HEK293 (cell line): ENCODE data around the gene BSDC1.
A peak's percentile ranks its signal among the peaks of the same experiment; 100 is the strongest.

Experiments used
- CTCF ChIA-PET: fragments of 350-600 bp; formaldehyde crosslinking; extraction: SDS; loops from one replicate; lab custom pipeline; 2021; ENCODE audit warnings: antibody characterized with exemption; lab: Yijun Ruan, JAX
- POLR2A ChIA-PET: fragments of 300-600 bp; formaldehyde crosslinking; extraction: SDS; loops from one replicate; lab custom pipeline; 2020; ENCODE audit warnings: antibody characterized with exemption, inconsistent platforms; lab: Yijun Ruan, JAX
- H3K27ac ChIP-seq: fragments of 200-500 bp; sonication (Bioruptor generic); 2 replicates; pipeline ENCODE4 v1.5.1; 2014; ENCODE audit warnings: low read depth, low read length, control low read depth, inconsistent platforms; ENCODE audit errors: extremely low read depth
- H3K36me3 ChIP-seq, 2 experiments: fragments of 200-500 bp in 1 of 2; sonication (Bioruptor generic) in 1 of 2; 1 replicate in 1 of 2; 2 replicates in 1 of 2; pipeline ENCODE4 v1.5.1; 2014 to 2017; ENCODE audit warnings: inconsistent platforms in 2 of 2, low read length in 2 of 2; ENCODE audit not compliant: control insufficient read depth in 2 of 2, insufficient read depth in 1 of 2
- H3K4me1 ChIP-seq: fragments of 200-500 bp; sonication (Bioruptor generic); 2 replicates; pipeline ENCODE4 v1.5.1; 2014; ENCODE audit warnings: mild to moderate bottlenecking, low read length, inconsistent platforms; ENCODE audit not compliant: control insufficient read depth, insufficient read depth
- H3K4me3 ChIP-seq: 2 replicates; pipeline ENCODE4 v1.5.1; 2011; ENCODE audit warnings: low read depth, mild to moderate bottlenecking, control low read depth, low read length, moderate library complexity
- H3K9me3 ChIP-seq: fragments of 200-500 bp; sonication (Bioruptor generic); 2 replicates; pipeline ENCODE4 v1.5.1; 2014; ENCODE audit warnings: low read depth, low read length, inconsistent platforms; ENCODE audit not compliant: control insufficient read depth, insufficient read depth
- GLIS1 ChIP-seq: fragments of 450-650 bp; formaldehyde crosslinking; IDR thresholded peaks from 2 replicates; pipeline ENCODE4 v1.5.1; 2016; ENCODE audit warnings: missing biosample characterization, missing genetic modification characterization
- GLIS2 ChIP-seq: fragments of 450-650 bp; formaldehyde crosslinking; IDR thresholded peaks from 2 replicates; pipeline ENCODE4 v1.5.1; 2016; ENCODE audit warnings: missing biosample characterization, missing genetic modification characterization
- HOXA7 ChIP-seq: sonication (generic); formaldehyde crosslinking; IDR thresholded peaks from 2 replicates; pipeline ENCODE4 v1.8.1; 2022; ENCODE audit warnings: missing genetic modification reagents, borderline replicate concordance
- IKZF3 ChIP-seq: fragments of 450-650 bp; IDR thresholded peaks from 2 replicates; pipeline ENCODE4 v1.5.0; 2018; ENCODE audit warnings: missing biosample characterization, mild to moderate bottlenecking, missing genetic modification characterization, moderate library complexity
- KLF1 ChIP-seq: fragments of 450-650 bp; formaldehyde crosslinking; IDR thresholded peaks from 2 replicates; pipeline ENCODE4 v1.5.1; 2016; ENCODE audit warnings: missing biosample characterization, missing genetic modification characterization
- KLF10 ChIP-seq: fragments of 450-650 bp; IDR thresholded peaks from 2 replicates; pipeline ENCODE4 v1.5.1; 2018; ENCODE audit warnings: missing biosample characterization, mild to moderate bottlenecking, missing genetic modification characterization
- KLF16 ChIP-seq: fragments of 450-650 bp; formaldehyde crosslinking; IDR thresholded peaks from 2 replicates; pipeline ENCODE4 v1.5.1; 2017; ENCODE audit warnings: missing biosample characterization, missing genetic modification characterization
- PRDM1 ChIP-seq: fragments of 450-650 bp; formaldehyde crosslinking; IDR thresholded peaks from 2 replicates; pipeline ENCODE4; 2016; ENCODE audit warnings: missing biosample characterization, missing genetic modification characterization
- SALL2 ChIP-seq: fragments of 450-650 bp; formaldehyde crosslinking; IDR thresholded peaks from 2 replicates; pipeline ENCODE4 v1.5.0; 2017; ENCODE audit warnings: missing biosample characterization, mild to moderate bottlenecking, missing genetic modification characterization, borderline replicate concordance
- ZBTB8A ChIP-seq: fragments of 450-650 bp; formaldehyde crosslinking; IDR thresholded peaks from 2 replicates; pipeline ENCODE4 v1.5.1; 2016; ENCODE audit warnings: missing biosample characterization, missing genetic modification characterization
- ZEB2 ChIP-seq: fragments of 450-650 bp; formaldehyde crosslinking; IDR thresholded peaks from 2 replicates; pipeline ENCODE4 v1.5.1; 2016; ENCODE audit warnings: missing biosample characterization, missing genetic modification characterization
- ZNF175 ChIP-seq: fragments of 450-650 bp; formaldehyde crosslinking; IDR thresholded peaks from 2 replicates; pipeline ENCODE4 v1.5.1; 2016; ENCODE audit warnings: missing biosample characterization, missing genetic modification characterization
- ZNF274 ChIP-seq, 2 experiments: fragments of 200-500 bp in 1 of 2; fragments of 450-650 bp in 1 of 2; sonication (Bioruptor generic) in 1 of 2; formaldehyde crosslinking in 1 of 2; IDR thresholded peaks; 2 replicates each; pipeline versions ENCODE4 v1.5.1 to v1.6.1; 2014 to 2016; ENCODE audit warnings: borderline replicate concordance in 1 of 2, inconsistent platforms in 1 of 2, low read length in 1 of 2, missing biosample characterization in 1 of 2, missing genetic modification characterization in 1 of 2
- ZNF549 ChIP-seq: fragments of 450-650 bp; IDR thresholded peaks from 2 replicates; pipeline ENCODE4 v1.5.1; 2018; ENCODE audit warnings: missing biosample characterization, missing genetic modification characterization, mild to moderate bottlenecking, inconsistent platforms, moderate library complexity
- ZNF561 ChIP-seq: fragments of 450-650 bp; IDR thresholded peaks from 2 replicates; pipeline ENCODE4 v1.5.1; 2018; ENCODE audit warnings: missing biosample characterization, missing genetic modification characterization, borderline replicate concordance
- ZNF596 ChIP-seq: fragments of 450-650 bp; IDR thresholded peaks from 2 replicates; pipeline ENCODE4 v1.5.0; 2018; ENCODE audit warnings: missing biosample characterization, mild to moderate bottlenecking, missing genetic modification characterization, moderate library complexity
- ZNF621 ChIP-seq: fragments of 450-650 bp; formaldehyde crosslinking; IDR thresholded peaks from 2 replicates; pipeline ENCODE4 v1.5.1; 2017; ENCODE audit warnings: missing biosample characterization, missing genetic modification characterization
- ZNF639 ChIP-seq: fragments of 450-650 bp; formaldehyde crosslinking; IDR thresholded peaks from 2 replicates; pipeline ENCODE4 v1.5.1; 2016; ENCODE audit warnings: missing biosample characterization, missing genetic modification characterization
- ZNF785 ChIP-seq: fragments of 450-650 bp; formaldehyde crosslinking; IDR thresholded peaks from 2 replicates; pipeline ENCODE4 v1.5.1; 2016; ENCODE audit warnings: missing biosample characterization, missing genetic modification characterization
- ZSCAN18 ChIP-seq: fragments of 450-650 bp; formaldehyde crosslinking; IDR thresholded peaks from 2 replicates; pipeline ENCODE4 v1.5.1; 2016; ENCODE audit warnings: missing biosample characterization, missing genetic modification characterization
- TF ChIP-seq, protein P1 (sequence below): fragments of 450-650 bp; formaldehyde crosslinking; IDR thresholded peaks from 2 replicates; pipeline ENCODE4 v1.5.1; 2016; ENCODE audit warnings: missing biosample characterization, missing genetic modification characterization
- TF ChIP-seq, protein P2 (sequence below): fragments of 450-650 bp; formaldehyde crosslinking; IDR thresholded peaks from 2 replicates; pipeline ENCODE4 v1.5.1; 2016; ENCODE audit warnings: missing biosample characterization, missing genetic modification characterization
- TF ChIP-seq, protein P3 (sequence below): fragments of 450-650 bp; formaldehyde crosslinking; IDR thresholded peaks from 2 replicates; pipeline ENCODE4 v1.5.1; 2016; ENCODE audit warnings: missing biosample characterization, missing genetic modification characterization, borderline replicate concordance

The BSDC1 gene

DNA sequence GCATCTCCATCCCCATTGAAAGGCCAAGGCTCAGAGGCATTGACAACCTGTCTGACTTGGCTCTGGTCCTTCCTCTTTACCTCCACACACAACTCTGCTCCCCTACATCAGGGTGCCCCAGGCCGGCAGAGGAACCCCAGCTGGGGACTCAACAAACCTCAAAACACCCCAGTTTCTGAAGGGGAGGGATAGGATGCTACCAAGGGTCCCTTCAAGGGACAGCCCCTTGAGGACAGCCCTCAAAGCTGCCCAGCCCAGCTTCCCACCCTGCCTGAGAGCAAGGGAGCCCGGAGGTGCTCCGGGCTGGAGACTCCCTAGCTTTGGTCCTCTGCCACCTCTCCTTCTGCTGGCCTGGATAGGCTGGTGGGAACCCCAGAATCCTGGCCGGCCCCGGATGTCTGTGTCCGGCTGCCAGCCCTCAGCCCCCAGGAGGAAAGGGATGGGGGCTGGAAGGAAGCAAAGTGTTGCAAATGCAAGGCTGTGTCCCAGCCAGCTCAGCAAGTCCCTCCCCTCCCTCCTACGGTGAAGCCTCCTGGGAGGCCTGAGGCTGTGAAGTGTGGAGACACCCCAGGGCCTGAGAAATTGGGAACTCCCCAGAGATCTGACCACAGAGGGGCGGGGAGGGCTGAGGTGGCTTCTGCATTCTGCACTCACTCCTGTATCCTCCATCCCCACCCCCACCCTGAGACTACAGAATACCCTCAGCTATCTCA is 57.1 kb downstream of the BSDC1 start (continued):
- TF ChIP-seq KLF1 (tag by site-specific recombination) (0 out of 2 replicates have a peak, but pooled peaks have one; percentile 36), ZNF785 (tag by site-specific recombination) (no peak)

- ChIA-PET POLR2A (interaction anchor here (0.6 to 5.8 kb wide), 40 partner anchors 9 to 548 kb away, joined by 3 to 100 read pairs (median 5); partner anchors contain the start of genes BSDC1, CCDC28B, FAM229A and HDAC1), CTCF (interaction anchor here (0.6 to 0.8 kb wide), 2 partner anchors 37 to 941 kb away, joined by 4 read pairs; no protein-coding TSS in a partner anchor)
- H3K36me3 ChIP-seq = peaks cover 0 to 35% of the 10 kb centered on the region in 2 experiments; a peak in 1 of 3 replicates
- H3K4me3 ChIP-seq = no peak overlapping the region
- TF ChIP-seq, protein P1, sequence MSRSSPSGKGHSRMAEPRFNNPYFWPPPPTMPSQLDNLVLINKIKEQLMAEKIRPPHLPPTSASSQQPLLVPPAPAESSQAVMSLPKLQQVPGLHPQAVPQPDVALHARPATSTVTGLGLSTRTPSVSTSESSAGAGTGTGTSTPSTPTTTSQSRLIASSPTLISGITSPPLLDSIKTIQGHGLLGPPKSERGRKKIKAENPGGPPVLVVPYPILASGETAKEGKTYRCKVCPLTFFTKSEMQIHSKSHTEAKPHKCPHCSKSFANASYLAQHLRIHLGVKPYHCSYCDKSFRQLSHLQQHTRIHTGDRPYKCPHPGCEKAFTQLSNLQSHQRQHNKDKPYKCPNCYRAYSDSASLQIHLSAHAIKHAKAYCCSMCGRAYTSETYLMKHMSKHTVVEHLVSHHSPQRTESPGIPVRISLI (tag by site-specific recombination) = no peak
- TF ChIP-seq ZNF274 (IDR thresholded peaks at IDR 0.05; ENCODE audit: low read length) (no peak), ZNF274 (tag by site-specific recombination; IDR thresholded peaks at IDR 0.05; ENCODE audit: borderline replicate concordance) (no peak), ZNF175 (tag by site-specific recombination) (no peak), KLF16 (no peak), ZNF621 (tag by site-specific recombination) (no peak), ZEB2 (no peak), HOXA7 (CRISPR knock-in tag) (no peak), GLIS1 (tag by site-specific recombination) (0 out of 2 replicates have a peak, but pooled peaks have one; percentile 3), ZNF596 (tag by site-specific recombination) (no peak), IKZF3 (no peak), SALL2 (tag by site-specific recombination) (no peak), GLIS2 (tag by site-specific recombination) (peak; percentile 25; the same call in 1 of the 2 replicates), ZSCAN18 (tag by site-specific recombination) (no peak)
- TF ChIP-seq, protein P2, sequence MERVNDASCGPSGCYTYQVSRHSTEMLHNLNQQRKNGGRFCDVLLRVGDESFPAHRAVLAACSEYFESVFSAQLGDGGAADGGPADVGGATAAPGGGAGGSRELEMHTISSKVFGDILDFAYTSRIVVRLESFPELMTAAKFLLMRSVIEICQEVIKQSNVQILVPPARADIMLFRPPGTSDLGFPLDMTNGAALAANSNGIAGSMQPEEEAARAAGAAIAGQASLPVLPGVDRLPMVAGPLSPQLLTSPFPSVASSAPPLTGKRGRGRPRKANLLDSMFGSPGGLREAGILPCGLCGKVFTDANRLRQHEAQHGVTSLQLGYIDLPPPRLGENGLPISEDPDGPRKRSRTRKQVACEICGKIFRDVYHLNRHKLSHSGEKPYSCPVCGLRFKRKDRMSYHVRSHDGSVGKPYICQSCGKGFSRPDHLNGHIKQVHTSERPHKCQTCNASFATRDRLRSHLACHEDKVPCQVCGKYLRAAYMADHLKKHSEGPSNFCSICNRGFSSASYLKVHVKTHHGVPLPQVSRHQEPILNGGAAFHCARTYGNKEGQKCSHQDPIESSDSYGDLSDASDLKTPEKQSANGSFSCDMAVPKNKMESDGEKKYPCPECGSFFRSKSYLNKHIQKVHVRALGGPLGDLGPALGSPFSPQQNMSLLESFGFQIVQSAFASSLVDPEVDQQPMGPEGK (tag by site-specific recombination) = peak; percentile 7; the same call in 1 of the 2 replicates
- no peaks in the 10 kb centered on the region for H3K9me3 ChIP-seq
- no peak overlapping the region for H3K27ac ChIP-seq
- no peaks in the 10 kb centered on the region for H3K4me1 ChIP-seq
Observed at GRCh38 chr1:32336591-32336932, 57.7 kb downstream of the BSDC1 start.

- H3K4me3 ChIP-seq = peak within 1 kb of the TSS; percentile 84
- no peaks in the 10 kb centered on the region for H3K9me3 ChIP-seq
- CTCF ChIA-PET = interaction anchor here (0.7 to 1.3 kb wide), 3 partner anchors 36 to 120 kb away, joined by 3 to 4 read pairs (median 4); no protein-coding TSS in a partner anchor
- peaks cover 0 to 41% of the 10 kb centered on the region in 2 experiments; a peak in 1 of 3 replicates for H3K36me3 ChIP-seq
- H3K4me1 ChIP-seq = no peaks in the 10 kb centered on the region
- POLR2A ChIA-PET = interaction anchor here (0.5 to 5.8 kb wide), 45 partner anchors 8 to 547 kb away, joined by 3 to 100 read pairs (median 5); partner anchors contain the start of genes BSDC1, CCDC28B, FAM229A and HDAC1
- peak within 1 kb of the TSS; percentile 76; the same call in 1 of the 2 replicates for H3K27ac ChIP-seq
- TF ChIP-seq KLF10 (tag by site-specific recombination) (peak; percentile 64; the same call in 1 of the 2 replicates), ZNF561 (tag by site-specific recombination) (no peak; the same call in 1 of the 2 replicates), ZBTB8A (tag by site-specific recombination) (peak; percentile 89), PRDM1 (tag by site-specific recombination) (no peak), ZNF639 (tag by site-specific recombination) (no peak), ZNF549 (tag by site-specific recombination) (no peak)
- TF ChIP-seq, protein P3, sequence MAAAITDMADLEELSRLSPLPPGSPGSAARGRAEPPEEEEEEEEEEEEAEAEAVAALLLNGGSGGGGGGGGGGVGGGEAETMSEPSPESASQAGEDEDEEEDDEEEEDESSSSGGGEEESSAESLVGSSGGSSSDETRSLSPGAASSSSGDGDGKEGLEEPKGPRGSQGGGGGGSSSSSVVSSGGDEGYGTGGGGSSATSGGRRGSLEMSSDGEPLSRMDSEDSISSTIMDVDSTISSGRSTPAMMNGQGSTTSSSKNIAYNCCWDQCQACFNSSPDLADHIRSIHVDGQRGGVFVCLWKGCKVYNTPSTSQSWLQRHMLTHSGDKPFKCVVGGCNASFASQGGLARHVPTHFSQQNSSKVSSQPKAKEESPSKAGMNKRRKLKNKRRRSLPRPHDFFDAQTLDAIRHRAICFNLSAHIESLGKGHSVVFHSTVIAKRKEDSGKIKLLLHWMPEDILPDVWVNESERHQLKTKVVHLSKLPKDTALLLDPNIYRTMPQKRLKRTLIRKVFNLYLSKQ (tag by site-specific recombination) = no peak
Observed at GRCh38 chr1:32335790-32336590, 58.3 kb downstream of the BSDC1 start, which contains the start of gene MARCKSL1. Gene MARCKSL1, minus strand, starts transcription at chr1:32336233. Its CDS starts 200 bp downstream, at chr1:32336033.
